GM21528 (cell line): ENCODE measurements around the gene WFIKKN2.
"Not testable (repeated sequence)": the region's sequence is repeated elsewhere in the genome, so short reads cannot be mapped to it uniquely, and the experiment has no call there.

ENCODE experiments used
- ATAC-seq: cut with Tn5 transposase; IDR thresholded peaks from one replicate; pipeline ENCODE4 v1.9.1; 2021; ENCODE audit warnings: mild to moderate bottlenecking, moderate library complexity; ENCODE audit not compliant: unreplicated experiment, low FRiP score

WFIKKN2 gene

DNA sequence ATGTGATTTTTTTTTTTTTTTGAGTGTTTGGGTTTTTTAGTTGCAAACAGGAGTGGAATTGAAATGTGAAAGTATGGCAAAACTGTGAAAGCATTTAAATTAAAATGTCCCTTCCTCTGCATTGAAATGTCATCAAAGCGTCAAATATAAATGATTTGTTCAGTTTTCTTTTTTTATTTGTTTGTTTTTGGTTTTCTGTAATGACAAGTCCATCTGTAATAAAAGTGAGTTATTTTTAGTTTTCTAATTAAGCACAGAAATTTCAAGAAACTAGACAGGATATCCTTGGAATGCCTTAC is 32.7 kb downstream of the WFIKKN2 start:
- no peak for ATAC-seq

DNA sequence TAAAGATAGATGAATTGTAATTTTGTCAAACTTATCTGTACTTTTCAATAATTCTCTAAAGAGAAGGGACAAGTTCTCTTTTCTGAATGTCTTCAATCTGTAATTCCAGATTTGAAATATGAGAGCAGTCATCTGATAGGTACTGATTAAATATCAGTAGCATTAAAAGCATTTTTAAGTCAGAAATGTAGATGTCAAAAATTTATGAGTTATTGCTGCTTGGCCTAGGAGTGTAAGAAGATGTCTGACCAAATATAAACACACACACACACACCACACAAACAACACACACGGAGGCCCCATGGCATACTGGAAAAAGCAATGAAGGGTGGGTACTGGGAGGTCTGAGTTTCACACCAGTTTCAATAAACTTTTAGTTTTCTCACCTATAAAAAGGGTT is 33.2 kb downstream of the WFIKKN2 start:
- ATAC-seq, result no peak

DNA sequence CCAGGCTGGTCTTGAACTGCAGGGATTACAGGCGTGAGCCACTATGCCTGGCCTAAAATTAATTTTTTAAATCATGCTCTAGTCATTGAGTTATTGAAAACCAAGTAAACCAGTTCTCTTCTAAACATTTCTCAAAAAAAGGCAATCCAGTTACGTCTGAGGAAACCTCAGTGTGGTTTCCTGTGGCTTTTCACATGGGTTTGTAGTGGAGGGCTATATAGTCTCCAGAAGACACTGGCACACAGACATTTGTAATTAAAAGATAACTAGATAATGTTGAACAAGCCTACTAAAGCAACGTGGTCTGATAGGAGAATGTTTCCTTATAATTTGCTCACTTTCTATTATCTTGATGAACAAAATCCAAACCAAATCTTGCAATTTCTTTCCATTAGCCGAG is 36.0 kb downstream of the WFIKKN2 start:
- no peak for ATAC-seq

GRCh38 chr17:50871898-50872297 is 36.5 kb downstream of the WFIKKN2 start:
- ATAC-seq, result no peak

DNA sequence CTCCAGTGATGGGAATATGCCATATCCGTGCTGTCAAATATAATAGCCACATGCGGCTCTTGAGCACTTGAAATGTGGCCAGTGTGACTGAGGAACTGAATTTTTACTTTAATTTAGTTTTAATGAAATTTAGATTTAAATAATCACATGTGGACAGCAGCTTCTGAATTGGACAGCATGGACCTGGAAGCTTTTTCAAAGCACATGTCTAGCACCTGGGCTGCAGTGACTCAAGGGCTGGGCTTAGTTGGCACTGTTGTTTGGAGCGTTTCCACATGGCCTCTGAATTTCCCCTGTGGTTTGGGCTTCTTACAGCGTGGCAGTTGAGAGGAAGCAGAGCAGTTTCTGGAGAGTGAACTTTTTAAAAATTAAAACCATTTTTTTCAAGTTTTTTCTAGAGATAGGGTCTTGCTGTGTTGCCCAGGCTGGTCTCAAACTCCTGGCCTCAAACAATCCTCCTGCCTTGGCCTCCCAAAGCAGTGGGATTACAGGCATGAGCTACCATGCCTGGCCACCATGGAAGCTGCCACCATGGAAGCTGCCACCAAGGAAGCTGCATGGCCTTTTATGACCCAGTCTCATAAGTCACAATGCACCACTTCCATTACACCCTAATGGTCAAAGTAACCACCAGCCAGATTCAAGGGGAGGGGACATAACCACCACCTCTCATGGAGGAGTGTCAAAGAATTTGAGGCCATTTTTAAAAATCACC is 37.5 kb downstream of the WFIKKN2 start:
- no peak for ATAC-seq

GRCh38 chr17:50875074-50875473 is 39.7 kb downstream of the WFIKKN2 start:
- ATAC-seq, result no peak

DNA sequence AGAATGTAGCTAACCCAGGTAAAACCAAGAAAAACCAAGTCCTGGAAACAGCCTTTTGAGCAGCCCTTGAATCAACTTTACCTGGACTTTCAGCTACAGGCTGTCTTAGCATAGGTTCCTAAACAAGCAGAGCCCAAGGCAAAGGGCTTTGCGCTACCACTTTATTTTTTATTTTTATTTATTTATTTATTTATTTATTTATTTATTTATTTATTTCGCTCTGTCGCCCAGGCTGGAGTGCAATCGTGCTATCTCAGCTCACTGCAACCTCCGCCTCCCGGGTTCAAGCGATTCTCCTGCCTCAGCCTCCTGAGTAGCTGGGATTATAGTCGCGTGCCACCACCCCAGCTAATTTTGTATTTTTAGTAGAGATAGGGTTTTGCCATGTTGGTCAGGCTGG is 41.7 kb downstream of the WFIKKN2 start:
- ATAC-seq, result not testable (repeated sequence)

DNA sequence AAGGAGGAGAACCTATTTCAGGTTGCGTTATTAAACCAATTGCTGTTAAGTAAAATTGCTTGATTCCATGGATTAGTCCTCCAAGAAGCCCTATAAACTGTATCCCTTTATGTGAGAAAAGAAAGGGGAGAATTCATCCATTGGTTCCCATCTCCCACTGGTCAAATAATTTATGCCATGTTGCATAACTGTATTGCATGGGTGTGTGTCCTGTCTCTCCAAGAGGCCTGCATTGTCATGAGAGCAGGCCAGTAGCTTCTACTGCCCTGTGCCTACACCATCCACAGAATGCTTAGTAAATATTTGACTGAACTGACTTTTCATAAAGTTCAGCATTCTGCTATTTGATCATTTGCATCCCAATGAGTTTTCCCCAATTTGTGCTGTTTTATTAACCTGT is 42.5 kb downstream of the WFIKKN2 start:
- ATAC-seq, result no peak

DNA sequence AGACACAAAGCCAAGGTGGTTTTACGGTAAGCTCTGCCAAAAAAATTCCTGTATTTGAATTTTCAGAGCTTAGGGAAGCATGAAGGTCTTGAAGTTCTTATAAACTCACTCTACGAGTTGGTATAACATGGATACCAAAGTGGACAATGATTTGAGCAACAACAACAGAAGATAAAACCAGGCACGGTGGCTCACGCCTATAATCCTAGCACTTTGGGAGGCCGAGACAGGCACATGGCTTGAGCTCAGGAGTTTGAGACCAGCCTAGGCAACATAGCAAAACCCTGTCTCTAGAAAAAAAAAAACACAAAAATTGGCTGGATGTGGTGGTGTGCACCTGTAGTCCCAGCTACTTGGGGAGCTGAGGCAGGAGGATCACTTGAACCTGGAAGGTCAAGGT is 43.7 kb downstream of the WFIKKN2 start:
- no peak for ATAC-seq

- no peak for ATAC-seq
Observed at GRCh38 chr17:50881182-50881581, 45.8 kb downstream of the WFIKKN2 start.

- no peak for ATAC-seq
Observed at GRCh38 chr17:50882851-50883250, 47.5 kb downstream of the WFIKKN2 start.

DNA sequence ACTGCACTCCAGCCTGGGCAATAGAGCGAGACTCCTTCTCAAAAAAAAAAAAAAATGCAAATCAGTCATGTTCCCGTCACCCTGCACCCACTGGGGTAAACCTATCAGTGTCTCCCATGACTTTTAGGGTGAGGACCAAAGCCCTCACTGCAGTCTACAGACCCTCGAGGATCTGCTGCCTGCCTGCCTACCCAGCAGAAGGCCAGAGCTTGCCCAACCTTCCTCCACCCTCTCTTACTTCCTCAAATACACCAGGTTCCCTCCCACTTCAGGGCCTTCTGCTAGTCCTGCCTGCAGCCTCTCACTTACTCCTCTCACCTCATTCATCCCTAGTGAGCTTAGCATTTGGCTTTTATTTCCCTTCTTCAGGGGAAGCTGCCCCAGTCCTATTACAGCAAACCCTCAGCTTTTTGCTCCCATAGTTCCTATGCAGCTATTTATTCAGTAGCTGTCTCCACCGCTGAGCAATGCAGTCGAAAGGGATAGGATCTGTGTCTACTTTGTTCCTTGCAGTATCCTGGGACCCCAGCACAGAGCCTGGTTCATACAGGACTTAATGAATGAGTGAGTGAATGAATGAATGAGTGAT is 48.6 kb downstream of the WFIKKN2 start:
- no peak for ATAC-seq

DNA sequence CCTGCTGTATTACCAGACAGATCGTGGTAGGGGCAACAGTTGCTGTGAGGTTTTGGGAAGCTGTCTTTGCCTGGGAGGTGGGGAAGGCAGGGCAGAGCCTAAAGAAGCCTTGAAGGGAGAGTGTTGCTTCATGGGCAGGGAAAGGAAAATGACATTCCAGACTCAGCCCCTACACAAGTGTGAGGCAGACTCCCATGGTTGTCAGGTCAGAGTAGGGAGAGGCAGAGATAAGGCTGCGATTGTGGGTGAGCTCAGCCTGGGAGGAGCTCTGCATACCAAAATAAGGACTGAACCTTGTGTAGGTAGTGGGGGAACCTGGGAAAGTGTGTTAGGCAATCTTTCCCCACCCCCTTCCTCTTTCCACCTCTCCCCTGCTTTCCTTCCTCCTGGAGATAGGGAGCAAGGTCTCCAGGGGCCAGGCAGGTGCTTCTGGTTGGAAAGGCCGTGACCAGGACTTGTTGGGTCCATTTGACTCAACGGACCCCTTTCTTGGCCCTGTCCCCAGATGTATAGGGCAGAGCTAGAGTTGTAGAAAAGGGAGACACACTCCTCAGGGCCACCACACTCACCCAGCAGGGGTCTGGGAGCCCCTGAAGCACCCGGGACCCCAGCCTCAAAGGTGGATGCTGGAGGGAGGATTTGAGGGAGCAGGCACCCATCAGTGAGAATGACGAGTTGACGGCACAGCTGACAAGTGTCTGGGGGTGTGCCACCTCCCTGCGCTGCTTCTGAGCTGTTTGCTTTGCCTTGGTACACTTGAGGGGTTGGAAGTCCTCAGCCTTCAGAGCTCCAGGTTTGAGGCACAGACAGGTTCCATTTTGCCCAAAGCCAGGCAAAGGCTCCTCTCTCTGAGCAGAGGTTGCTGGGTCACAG is 49.3 kb downstream of the WFIKKN2 start:
- no peak for ATAC-seq

GRCh38 chr17:50887705-50888245 is 52.4 kb downstream of the WFIKKN2 start:
- no peak for ATAC-seq

GRCh38 chr17:50889528-50890118 is 54.2 kb downstream of the WFIKKN2 start:
- ATAC-seq, result no peak

GRCh38 chr17:50890675-50891516 is 55.5 kb downstream of the WFIKKN2 start:
- no peak for ATAC-seq

- ATAC-seq, result no peak
Observed at GRCh38 chr17:50891577-50891989, 56.2 kb downstream of the WFIKKN2 start.
